GM21528 (cell line): Measurements from ENCODE around the gene STARD3.

Experiments
- ATAC-seq: cut with Tn5 transposase; IDR thresholded peaks from one replicate; pipeline ENCODE4 v1.9.1; 2021; ENCODE audit warnings: mild to moderate bottlenecking, moderate library complexity; ENCODE audit not compliant: unreplicated experiment, low FRiP score

STARD3 gene

DNA sequence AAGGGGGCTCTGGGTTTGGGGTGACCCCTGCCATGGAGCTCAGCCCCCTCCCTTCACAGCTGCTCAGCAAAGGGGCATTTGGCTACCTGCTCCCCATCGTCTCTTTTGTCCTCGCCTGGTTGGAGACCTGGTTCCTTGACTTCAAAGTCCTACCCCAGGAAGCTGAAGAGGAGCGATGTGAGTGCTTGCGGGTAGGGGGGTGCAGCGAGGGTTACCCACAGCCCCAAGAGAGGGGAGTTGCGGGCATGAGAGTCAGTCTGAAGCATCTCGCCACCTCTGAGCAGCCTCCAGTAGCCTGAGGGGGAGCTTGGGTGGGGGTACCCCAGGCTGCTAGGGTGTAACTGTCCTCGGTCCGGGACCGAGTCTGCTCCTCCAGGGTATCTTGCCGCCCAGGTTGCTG lies 21.4 kb downstream of the STARD3 start:
- ATAC-seq: no peak

DNA sequence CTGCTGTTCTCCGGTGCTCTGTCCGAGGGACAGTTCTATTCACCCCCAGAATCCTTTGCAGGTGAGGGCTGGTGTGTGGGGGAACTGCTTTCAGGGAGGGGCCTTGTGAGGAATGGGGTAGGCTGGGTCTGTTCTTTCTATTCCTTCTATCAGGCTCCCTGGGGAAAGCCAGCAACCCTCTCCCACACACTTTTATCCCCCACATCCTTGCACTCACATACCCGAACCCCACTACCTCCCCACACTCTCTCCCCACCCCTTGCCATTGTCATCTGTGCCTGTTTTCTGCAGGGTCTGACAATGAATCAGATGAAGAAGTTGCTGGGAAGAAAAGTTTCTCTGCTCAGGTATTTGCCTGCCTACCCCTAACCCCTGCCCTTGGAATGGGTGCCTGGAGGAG lies 21.8 kb downstream of the STARD3 start:
- no peak for ATAC-seq

DNA sequence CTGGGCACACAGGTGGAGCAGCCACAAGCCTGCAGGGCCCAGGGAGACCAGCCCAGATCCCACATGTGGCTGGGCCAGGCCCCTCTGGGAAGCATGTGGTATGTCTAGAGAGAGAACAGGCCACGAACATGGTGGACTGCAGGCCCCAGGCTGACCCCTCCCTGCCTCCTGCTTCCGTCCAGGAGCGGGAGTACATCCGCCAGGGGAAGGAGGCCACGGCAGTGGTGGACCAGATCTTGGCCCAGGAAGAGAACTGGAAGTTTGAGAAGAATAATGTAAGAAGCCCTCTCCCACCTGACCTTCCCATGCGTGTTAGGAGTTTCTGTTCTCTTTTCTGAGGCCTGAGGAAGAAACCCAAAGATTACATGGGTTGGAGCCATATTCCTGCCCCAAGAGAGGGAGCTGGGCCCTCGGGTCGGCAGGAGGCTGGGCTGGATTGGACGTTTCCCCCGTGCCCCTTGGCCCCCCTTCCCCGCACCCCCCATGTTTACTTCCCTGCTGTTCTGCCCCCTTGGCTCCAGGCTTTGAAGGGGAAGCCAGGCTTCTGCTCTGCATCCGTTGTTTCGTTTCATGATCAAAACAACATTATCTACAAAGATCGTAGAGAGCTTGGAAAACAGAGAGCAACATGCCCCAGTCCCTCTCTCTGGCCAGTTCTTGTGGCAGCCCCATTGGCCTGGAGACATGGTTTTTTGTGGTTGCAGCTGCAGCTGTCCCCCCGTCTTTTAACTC lies 22.5 kb downstream of the STARD3 start:
- ATAC-seq: no peak

DNA sequence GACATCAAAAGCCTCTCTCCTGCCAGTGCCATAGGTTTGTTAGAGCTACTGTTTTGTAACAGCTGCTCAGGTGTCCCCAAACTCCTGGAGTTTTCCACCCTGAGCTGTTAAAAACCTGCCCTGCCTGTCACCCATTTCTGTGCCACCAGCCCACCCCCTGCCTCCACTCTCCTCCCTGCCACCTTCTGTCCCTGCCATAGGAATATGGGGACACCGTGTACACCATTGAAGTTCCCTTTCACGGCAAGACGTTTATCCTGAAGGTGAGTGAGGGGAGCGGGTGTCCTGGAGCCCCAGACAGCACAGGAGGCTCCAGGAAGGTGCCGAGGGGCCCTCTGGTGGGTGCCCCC lies 23.0 kb downstream of the STARD3 start:
- ATAC-seq: no peak

DNA sequence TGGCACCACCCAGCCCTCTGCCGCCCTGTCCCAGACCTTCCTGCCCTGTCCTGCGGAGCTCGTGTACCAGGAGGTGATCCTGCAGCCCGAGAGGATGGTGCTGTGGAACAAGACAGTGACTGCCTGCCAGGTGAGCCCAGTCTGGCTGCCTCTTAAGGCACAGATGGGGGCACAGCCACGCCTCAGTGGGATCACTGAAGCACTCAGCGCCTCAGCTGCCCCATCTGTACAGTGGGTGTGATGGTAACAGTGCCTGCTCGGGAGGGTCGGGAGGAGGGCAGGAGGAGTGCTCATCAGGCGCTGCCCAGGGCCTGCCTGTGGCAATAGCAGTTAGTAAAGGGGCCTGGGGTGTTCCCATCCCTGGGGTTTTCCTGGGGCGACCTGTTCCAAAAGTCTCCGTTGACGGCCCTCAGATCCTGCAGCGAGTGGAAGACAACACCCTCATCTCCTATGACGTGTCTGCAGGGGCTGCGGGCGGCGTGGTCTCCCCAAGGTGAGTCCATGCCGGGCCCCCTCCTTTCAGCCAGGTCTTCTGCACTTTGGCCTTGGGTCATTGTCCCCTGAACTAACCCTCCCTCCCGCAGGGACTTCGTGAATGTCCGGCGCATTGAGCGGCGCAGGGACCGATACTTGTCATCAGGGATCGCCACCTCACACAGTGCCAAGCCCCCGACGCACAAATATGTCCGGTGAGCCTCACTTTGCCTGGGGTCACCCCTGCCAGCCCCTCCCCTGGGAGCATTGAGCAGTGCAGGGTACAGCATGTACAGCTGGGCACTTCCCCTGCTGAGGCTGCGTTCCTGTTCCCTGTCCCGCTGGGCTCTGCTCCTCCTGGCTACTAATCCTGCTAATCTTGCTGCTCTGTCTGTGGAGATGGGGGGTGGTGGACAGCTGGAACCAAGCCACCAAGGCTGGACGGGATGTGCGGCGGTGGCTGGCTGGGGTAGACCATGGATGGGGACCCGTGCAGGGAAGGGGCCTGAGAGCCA lies 23.7 kb downstream of the STARD3 start:
- no peak for ATAC-seq

DNA sequence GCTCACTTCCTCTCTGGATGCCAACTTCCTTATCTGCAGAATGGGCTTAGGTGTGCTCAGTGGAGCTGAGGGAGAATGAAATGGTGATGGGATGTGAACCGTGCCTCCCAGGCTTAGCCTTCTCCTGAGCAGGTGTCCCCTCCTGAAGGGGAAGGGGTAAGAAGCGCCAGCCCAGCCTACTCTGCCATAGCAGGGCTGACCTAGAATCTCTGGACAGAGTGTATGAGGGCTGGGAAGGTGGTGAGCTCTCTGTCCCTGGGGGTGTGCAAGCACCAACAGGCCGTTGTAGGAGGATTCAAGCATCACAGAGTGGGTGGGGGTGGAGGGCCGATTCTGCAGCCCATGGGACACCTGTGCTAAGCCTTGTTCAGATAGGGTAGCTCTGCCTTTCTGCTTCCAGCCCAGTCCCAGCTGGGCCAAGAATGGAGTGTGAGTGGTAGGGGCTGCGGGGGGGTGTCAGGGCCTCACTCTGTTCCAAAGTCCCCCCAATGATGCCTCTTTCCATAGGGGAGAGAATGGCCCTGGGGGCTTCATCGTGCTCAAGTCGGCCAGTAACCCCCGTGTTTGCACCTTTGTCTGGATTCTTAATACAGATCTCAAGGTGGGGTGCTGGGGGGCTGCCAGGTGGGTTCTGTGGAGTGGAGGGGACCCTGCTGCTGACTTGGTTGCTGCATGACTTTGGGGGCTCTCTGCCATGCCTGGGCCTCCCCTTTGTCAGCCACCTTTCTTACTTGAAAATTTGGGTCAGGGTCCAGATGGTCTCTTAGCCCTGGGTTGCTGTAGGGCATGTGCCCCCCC lies 25.0 kb downstream of the STARD3 start:
- no peak for ATAC-seq

DNA sequence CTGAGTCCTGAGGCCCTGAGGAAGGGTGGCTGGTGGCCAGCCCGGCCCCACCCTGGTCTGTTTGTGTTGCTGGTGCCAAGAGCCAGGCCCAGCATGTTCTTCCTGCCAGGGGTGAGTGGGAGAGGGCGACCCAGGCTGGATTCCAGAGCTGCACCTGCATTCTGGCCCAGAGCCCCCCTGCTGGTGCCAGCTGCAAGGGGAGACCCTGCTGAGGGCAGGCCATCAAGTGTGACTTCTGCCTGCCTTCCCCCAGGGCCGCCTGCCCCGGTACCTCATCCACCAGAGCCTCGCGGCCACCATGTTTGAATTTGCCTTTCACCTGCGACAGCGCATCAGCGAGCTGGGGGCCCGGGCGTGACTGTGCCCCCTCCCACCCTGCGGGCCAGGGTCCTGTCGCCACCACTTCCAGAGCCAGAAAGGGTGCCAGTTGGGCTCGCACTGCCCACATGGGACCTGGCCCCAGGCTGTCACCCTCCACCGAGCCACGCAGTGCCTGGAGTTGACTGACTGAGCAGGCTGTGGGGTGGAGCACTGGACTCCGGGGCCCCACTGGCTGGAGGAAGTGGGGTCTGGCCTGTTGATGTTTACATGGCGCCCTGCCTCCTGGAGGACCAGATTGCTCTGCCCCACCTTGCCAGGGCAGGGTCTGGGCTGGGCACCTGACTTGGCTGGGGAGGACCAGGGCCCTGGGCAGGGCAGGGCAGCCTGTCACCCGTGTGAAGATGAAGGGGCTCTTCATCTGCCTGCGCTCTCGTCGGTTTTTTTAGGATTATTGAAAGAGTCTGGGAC lies 25.8 kb downstream of the STARD3 start:
- no peak for ATAC-seq

DNA sequence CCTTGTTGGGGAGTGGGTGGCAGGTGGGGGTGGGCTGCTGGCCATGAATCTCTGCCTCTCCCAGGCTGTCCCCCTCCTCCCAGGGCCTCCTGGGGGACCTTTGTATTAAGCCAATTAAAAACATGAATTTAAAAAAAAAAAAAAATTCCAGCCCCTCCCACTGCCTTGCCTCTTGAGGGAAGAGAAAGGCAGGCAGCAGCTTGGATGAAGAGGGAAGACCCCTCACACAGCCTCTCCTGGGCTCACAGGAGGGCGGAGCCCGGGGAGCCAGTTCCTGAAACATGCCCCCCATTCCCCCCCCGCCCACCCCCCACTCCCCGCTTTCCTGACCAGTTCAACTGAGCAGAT lies 26.4 kb downstream of the STARD3 start:
- no peak for ATAC-seq

DNA sequence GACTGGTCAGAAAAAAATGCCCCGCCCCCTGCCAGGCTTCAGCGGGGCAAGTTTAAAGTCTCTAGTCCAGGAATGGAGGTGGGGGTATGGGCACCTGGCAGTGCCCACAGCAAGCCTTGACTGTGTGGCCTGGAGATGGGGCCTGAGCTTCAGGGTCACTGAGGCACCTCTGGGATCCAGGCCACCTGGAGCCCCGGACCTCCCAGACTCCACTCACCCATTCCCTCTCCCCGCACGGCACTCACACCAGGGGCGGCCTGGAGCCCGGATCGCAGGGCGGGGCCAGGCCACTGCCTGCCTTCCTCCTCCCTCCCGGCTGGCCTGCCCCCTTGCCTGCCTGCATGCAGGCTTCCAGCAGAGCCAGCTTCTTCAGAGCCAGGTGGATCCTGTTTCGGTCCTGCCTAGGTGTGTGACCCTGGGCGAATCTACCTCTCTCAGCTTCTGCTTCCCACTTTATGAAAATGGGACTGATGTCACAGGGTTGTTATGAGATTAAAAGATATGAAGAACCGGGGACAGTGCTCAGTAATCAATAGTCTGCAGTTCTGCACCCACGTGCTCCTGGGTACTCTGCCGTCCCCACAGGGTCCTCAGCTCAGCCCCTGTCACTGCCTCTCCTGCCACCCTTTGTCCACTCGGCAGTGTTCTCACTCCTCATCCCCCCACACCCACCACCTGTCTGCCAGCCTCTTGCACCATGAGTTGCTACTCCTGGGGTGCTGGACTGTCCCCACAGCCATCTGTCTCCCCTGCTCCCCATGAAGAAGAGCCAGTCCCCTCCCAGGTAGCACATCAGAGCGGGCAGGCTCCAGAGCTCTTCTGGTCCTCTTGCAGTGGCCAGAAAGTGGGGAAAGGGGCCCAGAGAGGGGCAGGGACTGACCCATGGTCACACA lies 27.0 kb downstream of the STARD3 start:
- no peak for ATAC-seq

DNA sequence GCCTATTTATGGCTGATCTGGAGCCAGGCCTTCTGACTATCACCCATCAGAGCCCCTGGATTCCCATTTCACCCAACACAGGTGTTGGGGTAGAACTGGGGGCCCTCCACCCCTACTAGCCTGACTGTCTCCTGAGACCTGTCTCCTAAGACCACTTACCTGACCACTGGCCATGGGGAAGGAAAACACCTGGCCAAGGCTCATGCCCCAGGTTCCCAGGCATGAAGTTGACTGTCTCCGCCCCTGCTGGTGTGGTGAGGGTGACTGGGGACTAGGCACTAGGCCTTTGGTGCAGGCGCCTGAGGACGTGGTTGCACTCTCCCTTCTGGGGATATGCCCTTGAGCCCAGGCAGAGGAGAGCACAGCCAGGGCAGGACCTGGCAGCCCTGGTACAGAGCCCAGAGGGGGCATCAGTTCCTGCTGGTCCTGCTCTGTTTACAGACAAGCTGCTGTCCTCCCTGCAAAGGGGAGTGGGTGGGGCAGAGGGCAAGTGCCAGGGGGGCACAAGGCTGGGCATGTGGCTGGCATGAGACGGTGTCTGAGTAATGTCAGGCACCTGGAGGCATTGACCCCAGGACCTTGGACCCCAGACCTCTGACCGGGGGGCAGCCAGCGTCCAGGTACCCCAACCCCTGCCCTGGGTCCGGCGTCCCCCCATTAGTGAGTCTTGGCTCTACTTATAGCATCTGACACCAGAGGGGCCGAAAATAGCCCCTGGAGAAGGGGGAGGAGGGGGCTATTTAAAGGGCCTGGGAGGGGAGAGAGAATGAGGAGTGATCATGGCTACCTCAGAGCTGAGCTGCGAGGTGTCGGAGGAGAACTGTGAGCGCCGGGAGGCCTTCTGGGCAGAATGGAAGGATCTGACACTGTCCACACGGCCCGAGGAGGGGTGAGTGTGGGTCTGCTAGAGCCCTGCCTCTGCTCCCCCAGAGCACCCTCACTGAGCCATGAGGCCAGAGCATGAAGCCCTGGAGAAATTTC lies 27.9 kb downstream of the STARD3 start, which contains the start of gene TCAP:
TCAP (plus strand) TSS at position 769 of the 981 bp plus-strand sequence; CDS start at position 780, 11 bp downstream.
- no peak for ATAC-seq

DNA sequence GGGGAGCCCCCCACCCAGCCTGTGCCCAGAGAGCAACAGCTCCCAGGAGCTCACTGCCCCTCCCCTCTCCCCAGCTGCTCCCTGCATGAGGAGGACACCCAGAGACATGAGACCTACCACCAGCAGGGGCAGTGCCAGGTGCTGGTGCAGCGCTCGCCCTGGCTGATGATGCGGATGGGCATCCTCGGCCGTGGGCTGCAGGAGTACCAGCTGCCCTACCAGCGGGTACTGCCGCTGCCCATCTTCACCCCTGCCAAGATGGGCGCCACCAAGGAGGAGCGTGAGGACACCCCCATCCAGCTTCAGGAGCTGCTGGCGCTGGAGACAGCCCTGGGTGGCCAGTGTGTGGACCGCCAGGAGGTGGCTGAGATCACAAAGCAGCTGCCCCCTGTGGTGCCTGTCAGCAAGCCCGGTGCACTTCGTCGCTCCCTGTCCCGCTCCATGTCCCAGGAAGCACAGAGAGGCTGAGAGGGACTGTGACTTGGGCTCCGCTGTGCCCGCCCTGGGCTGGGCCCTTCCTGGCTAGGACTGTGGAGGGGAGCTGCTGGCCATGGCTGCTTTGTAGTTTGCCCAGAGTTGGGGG lies 28.8 kb downstream of the STARD3 start:
- no peak for ATAC-seq

DNA sequence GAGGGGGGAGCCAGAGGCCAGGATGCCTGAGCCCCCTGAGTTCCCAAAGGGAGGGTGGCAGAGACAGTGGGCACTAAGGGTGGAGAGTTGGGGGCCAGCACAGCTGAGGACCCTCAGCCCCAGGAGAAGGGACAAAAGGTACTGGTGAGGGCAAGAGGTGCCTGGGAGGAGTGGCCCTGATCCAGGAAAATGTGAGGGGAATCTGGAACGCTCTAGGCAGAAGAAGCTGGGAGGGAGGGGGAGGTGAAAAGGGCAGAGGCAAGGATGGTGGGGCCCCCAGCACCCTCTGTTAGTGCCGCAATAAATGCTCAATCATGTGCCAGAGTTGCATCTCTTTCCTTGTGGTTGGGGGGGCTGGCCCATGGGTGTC lies 29.3 kb downstream of the STARD3 start:
- ATAC-seq: no peak

DNA sequence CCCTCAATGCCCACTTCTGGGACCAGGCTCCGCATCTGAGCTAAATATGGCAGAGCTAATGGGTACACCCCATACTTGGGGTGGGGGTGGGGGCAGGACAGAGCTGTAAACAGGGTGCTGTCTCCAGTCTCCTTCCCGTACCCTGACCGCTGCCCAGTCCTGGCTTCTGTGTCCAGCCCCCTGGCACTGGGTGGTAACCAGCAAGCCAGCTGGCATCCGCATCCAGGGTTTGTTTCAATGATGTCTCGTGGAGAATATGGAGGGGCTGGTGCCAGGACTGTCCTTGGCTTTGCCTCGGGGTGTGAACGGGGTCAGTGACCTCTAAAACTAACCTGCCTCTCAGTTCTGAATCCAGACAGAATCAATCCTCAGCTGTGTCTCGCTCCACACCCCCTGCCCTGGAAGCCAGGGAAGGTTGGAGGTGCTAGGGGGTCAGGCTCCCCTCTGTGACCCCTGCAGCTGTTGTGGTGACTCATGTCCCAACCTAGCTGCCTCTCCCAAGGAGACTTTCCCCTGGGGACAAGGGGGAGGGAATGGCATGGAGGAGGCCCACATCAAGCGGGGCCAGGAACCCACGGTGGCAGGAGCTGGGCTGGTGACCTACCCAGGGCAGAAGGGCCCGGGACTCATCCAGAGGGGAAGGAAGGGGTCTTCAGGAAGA lies 29.8 kb downstream of the STARD3 start:
- no peak for ATAC-seq

DNA sequence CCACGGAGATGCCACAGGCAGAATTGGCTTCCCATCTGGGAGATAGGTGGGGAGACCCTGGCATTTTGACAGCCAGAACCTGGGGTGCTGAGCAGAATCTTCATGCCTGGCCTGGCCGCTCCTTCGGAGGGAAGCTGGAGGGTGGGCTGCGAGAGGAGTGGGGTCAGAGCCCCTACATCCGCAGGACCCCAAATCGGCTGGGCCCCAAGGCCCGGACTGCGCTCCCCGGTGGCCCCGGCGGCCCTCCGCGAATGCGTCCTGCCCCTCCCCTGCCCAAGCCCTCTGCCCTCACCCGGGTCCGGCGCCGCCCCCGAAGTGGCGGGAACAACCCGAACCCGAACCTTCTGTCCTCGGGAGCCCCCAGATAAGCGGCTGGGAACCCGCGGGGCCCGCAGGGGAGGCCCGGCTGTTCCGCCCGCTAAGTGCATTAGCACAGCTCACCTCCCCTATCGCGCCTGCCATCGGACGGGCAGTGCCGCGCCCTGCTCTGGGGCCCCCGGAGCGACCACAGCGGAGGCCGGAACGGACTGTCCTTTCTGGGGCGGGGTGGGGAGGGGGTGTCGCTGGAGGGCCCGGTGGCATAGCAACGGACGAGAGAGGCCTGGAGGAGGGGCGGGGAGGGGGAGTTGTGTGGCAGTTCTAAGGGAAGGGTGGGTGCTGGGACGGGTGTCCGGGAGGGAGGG lies 30.5 kb downstream of the STARD3 start:
- ATAC-seq: no peak

DNA sequence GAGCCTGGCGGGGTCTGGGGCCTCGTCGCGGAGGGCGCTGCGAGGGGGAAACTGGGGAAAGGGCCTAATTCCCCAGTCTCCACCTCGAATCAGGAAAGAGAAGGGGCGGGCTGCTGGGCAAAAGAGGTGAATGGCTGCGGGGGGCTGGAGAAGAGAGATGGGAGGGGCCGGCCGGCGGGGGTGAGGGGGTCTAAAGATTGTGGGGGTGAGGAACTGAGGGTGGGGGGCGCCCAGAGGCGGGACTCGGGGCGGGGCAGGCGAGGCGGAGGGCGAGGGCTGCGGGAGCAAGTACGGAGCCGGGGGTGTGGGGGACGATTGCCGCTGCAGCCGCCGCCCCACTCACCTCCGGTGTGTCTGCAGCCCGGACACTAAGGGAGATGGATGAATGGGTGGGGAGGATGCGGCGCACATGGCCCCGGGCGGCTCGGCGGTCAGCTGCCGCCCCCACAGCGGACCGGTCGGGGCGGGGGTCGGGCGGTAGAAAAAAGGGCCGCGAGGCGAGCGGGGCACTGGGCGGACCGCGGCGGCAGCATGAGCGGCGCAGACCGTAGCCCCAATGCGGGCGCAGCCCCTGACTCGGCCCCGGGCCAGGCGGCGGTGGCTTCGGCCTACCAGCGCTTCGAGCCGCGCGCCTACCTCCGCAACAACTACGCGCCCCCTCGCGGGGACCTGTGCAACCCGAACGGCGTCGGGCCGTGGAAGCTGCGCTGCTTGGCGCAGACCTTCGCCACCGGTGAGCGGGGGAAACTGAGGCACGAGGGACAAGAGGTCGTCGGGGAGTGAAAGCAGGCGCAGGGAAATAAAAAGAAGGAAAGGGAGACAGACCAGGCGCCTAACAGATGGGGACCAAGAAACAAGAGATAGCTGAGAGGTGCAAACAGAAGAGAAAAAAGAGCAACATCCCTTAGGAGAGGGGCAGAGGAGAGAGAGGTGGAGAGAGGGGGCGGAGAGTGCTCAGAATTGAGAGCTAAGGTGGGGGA lies 31.3 kb downstream of the STARD3 start, which contains the start of gene PNMT:
PNMT (plus strand) TSS at position 509 of the 980 bp plus-strand sequence; CDS start at position 532, 23 bp downstream.
- no peak for ATAC-seq
